HS-5 (cell line): Measurements from ENCODE around the gene GEMIN8.

Experiments
- DNase-seq: peaks from one replicate; pipeline ENCODE4 v3.0.0-alpha.2; 2012; ENCODE audit warnings: low read depth

Gene GEMIN8, protein sequence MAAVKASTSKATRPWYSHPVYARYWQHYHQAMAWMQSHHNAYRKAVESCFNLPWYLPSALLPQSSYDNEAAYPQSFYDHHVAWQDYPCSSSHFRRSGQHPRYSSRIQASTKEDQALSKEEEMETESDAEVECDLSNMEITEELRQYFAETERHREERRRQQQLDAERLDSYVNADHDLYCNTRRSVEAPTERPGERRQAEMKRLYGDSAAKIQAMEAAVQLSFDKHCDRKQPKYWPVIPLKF

DNA sequence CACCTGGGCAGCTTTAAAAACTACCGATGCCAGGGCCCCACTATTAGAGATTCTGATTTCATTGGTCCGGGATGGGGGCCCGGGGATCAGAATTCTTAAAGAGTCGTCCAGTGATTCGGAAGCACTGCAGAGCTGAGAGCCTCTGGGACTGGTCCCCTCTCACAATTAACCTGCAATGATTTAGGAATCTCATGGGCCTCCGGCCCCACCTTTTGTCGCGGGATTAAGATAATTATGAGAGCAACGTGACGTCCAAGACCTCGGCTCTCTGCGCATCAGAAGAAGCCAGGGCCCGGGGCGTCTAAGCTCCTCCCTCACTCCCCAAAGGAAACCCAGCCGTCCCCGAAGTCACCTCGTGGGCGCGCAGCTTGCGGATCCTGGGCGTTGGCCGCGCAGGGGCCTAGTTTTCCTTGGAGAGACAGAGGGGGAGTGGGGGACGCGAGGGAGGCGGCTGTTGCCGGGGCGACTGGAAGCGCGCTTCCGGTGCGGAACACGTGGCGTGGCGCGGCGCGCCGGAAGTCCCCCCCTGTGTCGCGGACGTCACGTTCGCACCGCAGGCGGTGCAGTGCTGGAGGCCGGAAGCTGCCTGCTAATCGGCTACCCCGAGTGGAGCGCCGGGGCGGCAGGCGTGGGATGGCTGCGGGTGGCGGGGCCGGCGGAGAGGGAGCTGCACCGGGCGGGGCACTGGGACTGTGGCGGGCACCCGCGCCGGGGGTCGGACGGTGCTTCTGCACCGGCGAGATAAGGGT lies at the start of gene GEMIN8:
Gene GEMIN8, minus strand, starts transcription at position 468 of the 749 bp plus-strand sequence. CDS start 8,414 bp downstream, outside the sequence.
- peak; percentile 56 for DNase-seq

DNA sequence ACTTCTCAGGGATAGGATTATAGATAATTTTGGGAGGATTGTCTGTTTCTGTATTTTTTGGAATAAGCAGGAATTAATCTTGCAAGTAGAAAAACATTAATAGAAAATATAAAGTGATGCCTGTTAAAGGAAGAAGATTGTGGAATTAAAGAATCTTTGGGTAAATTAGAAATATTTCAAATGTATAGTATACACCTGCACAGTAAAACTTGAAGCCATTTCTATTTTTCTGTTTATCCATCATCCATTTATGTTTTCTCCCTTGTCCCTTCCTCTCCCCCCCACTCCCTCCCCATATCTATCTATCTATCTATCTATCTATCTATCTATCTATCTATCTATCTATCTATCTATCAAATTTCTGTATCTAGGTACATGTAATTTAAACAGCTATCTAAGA lies 46.9 kb upstream of the GEMIN8 start:
- no peak for DNase-seq

- no peak for DNase-seq
These were observed 43.9 kb upstream of the GEMIN8 start for GRCh38 chrX:14073556-14073955.

DNA sequence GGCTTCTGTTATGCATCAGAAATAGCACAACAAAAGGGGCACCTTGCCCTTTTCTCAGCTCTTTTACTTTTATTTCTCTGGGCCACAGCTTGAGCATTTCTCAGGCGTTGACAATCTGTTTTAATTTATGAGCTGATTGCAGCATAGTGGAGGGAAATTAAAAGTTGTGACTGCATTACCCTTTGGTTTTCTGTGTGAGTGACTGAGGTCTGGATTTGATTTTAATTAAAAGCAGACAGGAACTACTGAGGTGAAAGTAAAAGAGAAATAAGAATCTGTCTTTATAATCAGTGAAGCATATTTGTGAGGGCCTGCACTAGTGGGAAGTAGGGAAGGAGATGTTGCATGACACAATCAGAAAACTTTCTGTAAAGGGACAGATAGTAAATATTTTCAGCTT lies 43.4 kb upstream of the GEMIN8 start:
- DNase-seq = no peak

DNA sequence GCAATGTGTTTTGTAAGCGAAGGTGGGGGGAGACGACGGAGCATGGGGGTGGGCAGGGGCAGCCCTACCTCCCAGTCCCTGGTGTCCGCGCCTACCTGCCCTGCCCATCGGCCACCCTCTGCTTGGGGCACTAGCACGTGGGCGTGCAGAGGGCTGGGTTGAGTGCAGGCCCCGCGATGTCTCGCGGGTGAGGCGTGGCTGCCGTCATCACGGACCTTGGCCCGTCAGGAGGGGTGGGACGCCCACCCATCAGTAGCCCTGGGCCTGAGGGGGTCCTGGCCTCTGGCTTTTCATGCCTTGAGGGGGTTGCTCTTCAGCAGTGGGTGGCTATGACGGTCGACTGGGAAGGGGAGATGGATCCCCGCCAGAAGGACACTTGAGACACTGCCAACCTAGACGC lies 36.1 kb upstream of the GEMIN8 start:
- DNase-seq = no peak

- no peak for DNase-seq
These were observed 35.1 kb upstream of the GEMIN8 start for GRCh38 chrX:14064626-14065432.

DNA sequence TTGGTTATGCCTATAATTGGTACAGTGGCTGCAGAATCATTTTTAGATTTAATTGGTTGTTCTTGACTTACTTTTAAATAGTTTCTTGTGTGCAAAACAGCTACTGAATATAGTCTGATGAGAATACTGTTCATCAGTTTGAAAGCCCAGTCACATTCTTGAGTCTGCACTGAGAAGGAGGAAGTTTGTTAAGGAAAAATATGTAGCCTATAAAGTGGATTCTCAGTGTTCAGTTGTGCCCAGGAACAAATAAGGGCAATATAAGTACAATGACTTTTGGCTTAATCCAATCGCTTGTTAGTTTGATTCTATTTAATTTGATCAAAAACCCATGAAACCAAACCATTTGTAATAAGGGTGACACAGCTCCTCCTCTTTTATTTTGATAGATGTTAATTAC lies 32.8 kb upstream of the GEMIN8 start:
- DNase-seq = no peak

- no peak for DNase-seq
These were observed 26.5 kb upstream of the GEMIN8 start for GRCh38 chrX:14056206-14056605.

DNA sequence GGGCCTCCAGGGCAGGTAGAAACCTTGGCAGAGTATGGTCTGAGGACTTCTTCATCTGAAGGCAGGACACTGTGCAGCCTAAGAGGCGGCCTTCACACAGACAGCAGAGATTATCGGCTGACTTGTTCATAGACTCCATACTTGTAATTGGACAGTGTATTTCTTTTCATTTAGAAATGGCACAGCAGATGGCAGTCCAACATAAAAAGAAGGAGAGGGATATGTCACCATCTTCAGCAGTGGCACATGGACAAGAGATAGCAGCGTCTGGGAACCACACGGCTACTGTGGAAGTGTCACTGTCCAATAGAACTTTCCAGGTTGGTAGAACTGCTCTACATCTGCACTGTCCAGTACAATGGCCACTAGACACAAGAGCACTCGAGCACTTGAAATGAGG lies 21.7 kb upstream of the GEMIN8 start:
- DNase-seq = no peak

- no peak for DNase-seq
These were observed 21.0 kb upstream of the GEMIN8 start for GRCh38 chrX:14050709-14051108.

GRCh38 chrX:14043209-14043608 lies 13.5 kb upstream of the GEMIN8 start:
- no peak for DNase-seq

GRCh38 chrX:14039344-14039743 lies 9.7 kb upstream of the GEMIN8 start:
- no peak for DNase-seq

- DNase-seq = no peak
These were observed 8.8 kb upstream of the GEMIN8 start for GRCh38 chrX:14038375-14039085.

- DNase-seq = no peak
These were observed 2.7 kb upstream of the GEMIN8 start for GRCh38 chrX:14032406-14032805.

DNA sequence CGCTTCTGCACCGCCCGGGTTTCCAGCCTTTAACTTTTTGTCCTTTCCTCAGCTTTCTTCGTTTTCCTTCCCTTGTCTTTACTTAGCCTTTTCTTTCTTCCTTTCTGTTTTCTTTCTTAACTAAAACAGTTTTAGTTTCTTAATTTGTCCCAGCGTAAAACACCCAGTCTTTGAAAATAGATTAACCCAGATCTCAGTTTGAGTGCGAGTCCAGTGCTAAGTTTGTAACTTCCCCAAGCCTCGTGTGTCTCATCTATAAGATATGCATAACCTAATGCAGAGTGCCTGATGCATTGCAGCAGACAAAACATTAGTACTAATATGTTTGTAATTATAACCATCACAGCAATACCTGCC lies 460 bp upstream of the GEMIN8 start:
- DNase-seq = no peak

- no peak for DNase-seq
These were observed 660 bp downstream of the GEMIN8 start for GRCh38 chrX:14029039-14029424.

DNA sequence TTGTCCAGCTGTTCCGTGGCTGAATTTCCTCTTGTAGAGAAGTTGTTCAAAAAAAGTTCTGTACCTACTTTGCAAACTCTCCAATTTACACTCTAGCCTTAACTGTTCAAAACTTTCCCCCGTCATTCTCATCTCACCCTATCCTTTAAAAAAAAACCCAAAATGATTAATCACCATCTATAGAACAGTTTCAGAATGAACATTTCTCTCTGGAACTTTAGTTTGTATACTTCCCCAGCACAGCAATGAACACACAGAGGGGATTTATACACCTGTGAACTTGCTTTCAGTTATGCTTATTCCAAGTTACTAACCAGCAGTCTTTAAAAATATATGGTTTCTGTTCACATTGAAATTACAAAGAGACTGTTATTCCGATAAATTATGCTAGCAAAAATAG lies 1.2 kb downstream of the GEMIN8 start:
- DNase-seq = no peak

DNA sequence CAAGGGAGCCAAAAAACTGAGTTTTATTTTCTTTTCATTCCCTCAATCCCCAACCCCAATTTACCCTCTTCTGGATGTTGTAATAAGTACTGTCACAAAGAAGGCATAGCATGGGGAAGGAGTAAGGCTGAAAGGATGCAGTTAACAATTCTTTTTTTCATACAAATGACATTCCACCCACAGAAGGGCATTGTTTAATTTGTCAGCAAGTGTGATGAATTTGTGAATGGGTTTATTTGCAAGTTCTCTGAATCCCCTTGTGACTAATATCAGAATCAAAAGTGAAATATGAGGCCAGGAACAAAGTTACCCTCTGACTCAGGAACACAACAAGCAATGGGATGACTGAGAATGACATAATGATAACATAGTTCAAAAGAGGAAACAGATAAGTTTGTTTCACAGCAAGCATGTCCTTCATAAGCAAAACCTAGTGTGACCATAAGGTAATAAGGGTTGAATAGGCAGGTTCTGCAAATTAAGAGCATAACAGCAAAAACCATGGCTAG lies 2.1 kb downstream of the GEMIN8 start:
- DNase-seq = no peak

- no peak for DNase-seq
These were observed 2.7 kb downstream of the GEMIN8 start for GRCh38 chrX:14027036-14027435.

GRCh38 chrX:14026121-14026520 lies 3.6 kb downstream of the GEMIN8 start:
- no peak for DNase-seq

- DNase-seq = no peak
These were observed 7.7 kb downstream of the GEMIN8 start for GRCh38 chrX:14022019-14022418.

- DNase-seq = no peak
These were observed 12.3 kb downstream of the GEMIN8 start for GRCh38 chrX:14017399-14017798.
